ENCODE results near the gene PALLD. TPM values are rescaled to one million over a fixed set of nuclear protein-coding genes. Genes with fewer than 3 reads are reported as not detected.

PALLD gene
- total and polyA plus RNA-seq, 12 donors: 169 to 1,537 (median 667) TPM

GRCh38 chr4:168849997-168850396, 353.1 kb downstream of the PALLD start:
- no peak for DNase-seq
- 65 to 74% methylated on average over 3 of the region's 3 CpGs for WGBS, 2 donors
- ATAC-seq: no peak
- no peak for TF ChIP-seq CTCF (IDR thresholded peaks at IDR 0.05)
- no peaks in the 10 kb centered on the region for H3K9me3 ChIP-seq
- no peak overlapping the region for H3K4me3 ChIP-seq
- no peaks in the 10 kb centered on the region for H3K27me3 ChIP-seq
- H3K4me1 ChIP-seq: peaks cover 6 to 95% (median 65%) of the 10 kb centered on the region in 9 donors
- intact Hi-C loops (cut with DNase I): no loop called here
- no peaks in the 10 kb centered on the region for H3K36me3 ChIP-seq
- H3K27ac ChIP-seq: peak overlapping the region in 8 of 10 donors; percentile 21 to 91 (median 65)

DNA sequence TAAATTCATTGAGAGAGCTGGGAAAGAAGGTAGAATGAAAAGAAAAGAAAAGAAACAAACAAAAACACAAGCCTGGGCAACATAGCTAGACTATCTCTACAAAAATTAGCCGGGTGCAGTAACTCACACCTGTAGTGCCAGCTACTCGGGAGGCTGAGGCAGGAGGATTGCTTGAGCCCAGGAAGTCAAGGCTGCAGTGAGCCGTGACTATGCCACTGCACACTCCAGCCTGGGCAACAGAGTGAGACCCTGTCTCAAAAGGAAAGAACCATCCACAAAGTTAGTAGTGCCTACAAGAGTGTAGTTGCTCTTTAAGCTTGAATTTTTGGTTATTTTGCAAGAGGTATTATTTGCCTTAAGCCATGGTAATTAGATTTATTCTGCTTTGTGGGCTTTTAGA, 355.5 kb downstream of the PALLD start:
- ATAC-seq: no peak
- Histone ChIP-seq H3K27ac (peak overlapping the region in 3 of 10 donors; percentile 20 to 91 (median 23)), H3K4me1 (peaks cover 3 to 93% (median 77%) of the 10 kb centered on the region in 9 donors), H3K36me3 (peaks cover 0 to 7% (median 0%) of the 10 kb centered on the region in 9 donors), H3K27me3 (no peaks in the 10 kb centered on the region), H3K9me3 (peaks cover 0 to 3% (median 0%) of the 10 kb centered on the region in 11 donors), H3K4me3 (no peak overlapping the region)
- TF ChIP-seq CTCF (IDR thresholded peaks at IDR 0.05): no peak
- DNase-seq: no peak
- intact Hi-C loops (cut with DNase I): no loop called here
- 92 to 94% methylated on average over 3 of the region's 3 CpGs for WGBS, 2 donors

- H3K36me3 ChIP-seq: peaks cover 0 to 7% (median 0%) of the 10 kb centered on the region in 9 donors
- H3K4me1 ChIP-seq: peaks cover 3 to 94% (median 77%) of the 10 kb centered on the region in 9 donors
- H3K9me3 ChIP-seq: peaks cover 0 to 3% (median 0%) of the 10 kb centered on the region in 11 donors
- peak overlapping the region; percentile 20 to 91 (median 72) for H3K27ac ChIP-seq
- ATAC-seq (no peak), DNase-seq (no peak)
- WGBS, 2 donors: 78 to 81% methylated on average over 6 of the region's 6 CpGs
- H3K4me3 ChIP-seq: no peak overlapping the region
- no peaks in the 10 kb centered on the region for H3K27me3 ChIP-seq
- no peak for TF ChIP-seq CTCF (IDR thresholded peaks at IDR 0.05)
- intact Hi-C loops (cut with DNase I): no loop called here
These were observed 356.3 kb downstream of the PALLD start for GRCh38 chr4:168852933-168853713.

- no peak for DNase-seq
- intact Hi-C loops (cut with DNase I): no loop called here
- ATAC-seq: peak in 2 of 8 donors; percentile 4 to 34
- Histone ChIP-seq H3K4me1 (peaks cover 3 to 94% (median 77%) of the 10 kb centered on the region in 9 donors), H3K9me3 (peaks cover 0 to 3% (median 0%) of the 10 kb centered on the region in 11 donors), H3K27me3 (no peaks in the 10 kb centered on the region), H3K4me3 (no peak overlapping the region), H3K36me3 (peaks cover 0 to 7% (median 0%) of the 10 kb centered on the region in 9 donors), H3K27ac (peak overlapping the region; percentile 20 to 91 (median 72))
- no peak for TF ChIP-seq CTCF (IDR thresholded peaks at IDR 0.05)
- 81 to 83% methylated on average over 4 of the region's 4 CpGs for WGBS, 2 donors
These were observed 356.9 kb downstream of the PALLD start for GRCh38 chr4:168853770-168854169.
